Effector CD8-positive, alpha-beta T cell (primary cell): ENCODE data around the gene TSPAN18.
"Not testable (repeated sequence)": the region's sequence is repeated elsewhere in the genome, so short reads cannot be mapped to it uniquely, and the experiment has no call there.

Experiments used
- DNase-seq: peaks from one replicate; lab custom pipeline; 2025; lab: John Stamatoyannopoulos, UW

Gene TSPAN18

DNA sequence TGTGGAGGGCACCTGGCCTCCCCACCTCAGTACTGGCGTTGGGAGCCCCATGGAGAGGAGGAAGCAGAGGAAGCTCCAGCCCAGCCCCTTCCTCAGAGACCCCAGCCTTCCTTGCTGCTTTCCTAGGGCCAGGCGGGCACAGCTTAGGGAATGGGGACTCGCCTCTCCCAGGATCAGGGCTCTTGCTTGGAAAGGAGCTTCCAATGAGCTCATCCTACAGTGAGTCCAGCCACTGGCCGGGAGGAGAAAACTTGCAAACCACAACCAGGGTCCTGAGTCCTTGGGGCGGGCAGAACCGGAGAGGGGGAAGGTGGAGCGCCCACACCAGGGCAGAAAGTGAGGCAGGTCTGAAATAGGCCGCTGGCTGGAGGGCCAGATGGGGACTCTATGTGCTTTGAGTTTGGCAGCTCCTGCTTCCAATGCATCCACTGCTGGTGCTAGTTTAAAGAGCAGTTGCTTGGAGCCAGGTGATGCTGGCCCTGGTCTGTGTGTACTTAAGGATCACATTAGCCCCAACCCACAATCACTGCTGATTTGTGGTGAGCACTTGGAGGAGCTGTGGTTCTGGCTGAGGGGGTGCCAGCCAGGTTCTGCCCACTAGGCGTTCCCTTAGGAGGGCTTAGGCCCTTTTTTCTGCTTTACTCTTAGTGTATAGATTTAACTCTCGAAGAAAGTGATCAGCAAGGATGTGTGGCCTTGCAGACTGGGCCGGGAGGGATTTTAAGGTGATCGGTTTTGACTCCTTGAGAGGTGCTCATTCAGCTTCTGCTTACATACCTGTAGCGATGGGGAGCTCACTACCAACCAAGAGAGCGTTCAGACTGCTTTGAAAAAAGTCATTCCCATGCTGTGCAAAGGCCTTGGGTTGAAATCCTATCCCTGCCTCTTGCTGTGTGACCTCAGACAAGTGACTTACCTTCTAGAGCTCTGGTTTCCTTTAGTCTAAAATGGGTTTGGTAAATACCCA, 142.0 kb downstream of the TSPAN18 start:
- DNase-seq = no peak

GRCh38 chr11:44870181-44870580, 143.4 kb downstream of the TSPAN18 start:
- DNase-seq = no peak

DNA sequence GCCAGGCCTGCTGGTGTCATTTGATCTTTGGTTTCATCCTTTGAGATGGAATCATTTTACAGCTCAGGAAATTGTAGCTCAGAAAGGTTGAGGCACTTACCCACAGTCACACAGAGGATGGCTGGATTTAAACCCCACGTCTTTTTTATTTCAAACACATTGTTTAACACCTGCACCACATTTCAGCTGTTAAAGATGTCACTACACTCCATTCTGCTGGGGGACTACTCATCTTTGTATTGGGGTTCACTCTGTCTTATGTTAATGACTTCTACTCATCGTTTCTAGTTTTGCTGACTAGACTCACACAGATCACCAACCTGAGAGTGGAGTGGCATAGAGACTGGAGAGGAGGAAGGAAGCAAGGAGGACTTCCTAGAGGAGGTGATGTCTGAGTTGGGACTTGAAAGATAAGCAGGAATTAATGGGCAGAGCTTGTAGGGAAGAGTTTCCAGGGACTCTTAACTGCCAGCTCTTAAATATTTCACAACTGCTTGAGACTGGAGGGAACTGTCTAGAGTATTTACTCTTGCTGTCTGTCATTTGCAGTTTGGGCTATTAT, 143.9 kb downstream of the TSPAN18 start:
- no peak for DNase-seq

- not testable (repeated sequence) for DNase-seq
Measured at GRCh38 chr11:44871682-44872081, 144.9 kb downstream of the TSPAN18 start.

DNA sequence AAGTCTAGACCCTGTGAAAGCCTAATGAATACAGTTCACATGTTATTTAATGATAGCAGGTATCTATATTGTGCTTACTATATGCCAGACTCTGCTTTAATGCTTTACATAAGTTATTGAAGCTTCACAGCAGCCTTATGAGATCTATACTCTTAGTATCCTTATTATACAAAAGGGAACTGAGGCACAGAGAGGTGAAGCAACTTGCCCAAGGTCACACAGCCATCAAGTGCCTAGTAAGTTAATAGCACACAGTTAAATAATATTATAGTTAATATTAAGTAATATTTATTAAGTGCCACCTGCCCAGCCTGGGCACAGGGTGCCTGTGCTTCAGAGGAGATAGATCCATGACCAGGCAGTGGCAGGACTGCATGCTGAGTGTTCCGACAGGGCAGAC, 145.8 kb downstream of the TSPAN18 start:
- DNase-seq = no peak

- no peak for DNase-seq
Measured at GRCh38 chr11:44873537-44873936, 146.8 kb downstream of the TSPAN18 start.

- DNase-seq = no peak
Measured at GRCh38 chr11:44874284-44874683, 147.5 kb downstream of the TSPAN18 start.

GRCh38 chr11:44875037-44875436, 148.3 kb downstream of the TSPAN18 start:
- DNase-seq = no peak

GRCh38 chr11:44876194-44876723, 149.5 kb downstream of the TSPAN18 start:
- DNase-seq = no peak

DNA sequence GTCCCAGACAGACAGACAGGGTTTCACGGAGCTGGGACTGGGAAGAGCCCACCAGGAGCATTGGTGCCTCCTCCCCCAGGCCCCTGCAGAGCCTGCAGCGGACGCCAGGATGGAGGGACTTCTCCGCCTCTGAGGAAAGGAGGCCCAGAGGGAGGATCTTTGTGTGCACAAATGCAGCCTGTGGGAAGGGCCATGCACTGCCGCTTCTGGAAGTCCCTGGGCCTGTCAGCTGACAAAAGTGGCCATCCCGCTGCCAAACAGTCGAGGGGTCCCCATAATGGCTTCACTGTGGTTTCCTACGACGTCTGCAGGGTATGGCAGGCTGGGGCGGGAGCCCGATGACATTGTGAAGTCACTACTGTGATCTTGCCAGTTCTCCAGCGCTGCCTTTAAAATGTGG, 150.1 kb downstream of the TSPAN18 start:
- no peak for DNase-seq

DNA sequence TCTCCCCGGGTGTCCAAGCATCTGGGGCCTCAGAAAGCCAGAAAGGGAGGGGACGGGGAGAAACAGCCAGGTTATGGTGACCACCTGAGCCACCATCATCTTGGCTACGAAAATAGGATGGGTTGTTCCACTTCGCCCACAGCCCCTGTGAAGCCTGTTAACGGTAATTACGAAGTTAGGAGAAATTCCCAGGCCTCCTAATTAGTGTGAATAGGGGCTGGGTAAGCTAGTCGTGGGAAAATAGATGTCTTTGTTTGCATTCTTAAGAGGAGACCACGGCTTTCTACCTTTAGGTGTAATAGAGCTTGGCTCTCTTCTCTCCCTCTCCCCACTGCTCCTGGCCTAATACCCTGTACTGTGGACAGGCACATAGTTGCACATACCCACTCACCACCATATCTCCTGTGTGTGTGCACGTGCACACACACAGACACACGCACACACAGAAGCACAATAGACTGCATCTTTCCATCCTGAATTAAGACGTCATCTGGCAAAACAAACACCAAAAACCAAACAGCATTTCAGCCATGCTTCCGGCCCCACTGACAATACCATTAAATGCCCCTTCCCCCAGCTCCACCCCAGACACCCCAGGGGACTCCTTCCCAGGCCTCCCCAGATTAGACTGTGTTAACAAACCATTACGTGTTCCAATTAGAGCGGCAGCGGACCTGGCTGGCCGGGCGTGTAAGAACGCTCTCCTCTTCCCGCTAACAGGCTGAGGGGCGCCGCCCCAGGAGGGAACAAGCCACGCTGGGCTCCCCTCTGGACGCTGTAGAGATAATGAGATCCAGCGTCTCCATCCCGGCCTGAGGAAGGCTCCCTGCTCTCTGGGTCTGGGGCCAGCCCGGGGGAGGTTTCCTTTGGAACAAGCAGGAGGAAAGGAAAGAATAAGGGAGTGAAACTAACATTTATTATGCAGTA, 151.1 kb downstream of the TSPAN18 start:
- no peak for DNase-seq

DNA sequence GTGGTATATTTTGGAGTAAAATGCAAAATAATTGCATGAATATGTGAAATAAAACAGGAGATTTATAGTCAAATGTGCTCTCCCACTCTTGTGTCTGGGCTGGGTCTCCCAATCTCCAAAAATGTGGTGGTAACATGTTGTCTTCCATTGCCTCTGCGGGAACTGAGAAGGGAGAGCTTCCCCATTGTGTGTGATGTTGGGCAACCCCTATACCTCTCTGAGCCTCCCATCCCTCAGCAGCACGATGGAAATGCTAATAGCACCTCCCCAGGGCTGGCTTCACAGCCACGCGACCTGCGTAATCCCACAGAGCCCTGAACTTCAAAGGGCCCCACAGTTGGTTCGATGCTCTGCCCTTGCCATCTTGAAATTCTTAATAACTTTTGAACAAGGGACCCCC, 151.9 kb downstream of the TSPAN18 start:
- DNase-seq = no peak

- DNase-seq = no peak
Measured at GRCh38 chr11:44879432-44879831, 152.7 kb downstream of the TSPAN18 start.

GRCh38 chr11:44880511-44880910, 153.7 kb downstream of the TSPAN18 start:
- no peak for DNase-seq

- DNase-seq = no peak
Measured at GRCh38 chr11:44880953-44881352, 154.2 kb downstream of the TSPAN18 start.

DNA sequence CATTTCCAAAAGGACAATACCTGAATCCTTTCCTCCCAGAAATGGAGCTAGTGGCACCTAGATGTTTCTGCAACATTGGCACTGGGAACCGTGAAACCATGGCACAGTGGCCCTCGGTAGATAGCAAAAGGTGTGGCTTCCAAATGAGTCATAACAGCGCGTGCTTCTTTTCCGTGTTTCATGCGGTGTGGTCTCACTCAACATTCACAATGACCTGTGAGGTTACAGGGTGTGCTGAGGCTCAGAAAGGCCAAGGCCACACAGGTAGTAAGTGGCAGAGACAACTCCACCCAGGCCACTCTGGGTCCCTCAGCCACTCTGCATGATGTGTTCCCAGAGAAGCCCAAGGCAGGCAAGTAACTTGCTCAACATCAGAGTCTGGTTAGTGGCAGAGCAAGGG, 156.5 kb downstream of the TSPAN18 start:
- no peak for DNase-seq

DNA sequence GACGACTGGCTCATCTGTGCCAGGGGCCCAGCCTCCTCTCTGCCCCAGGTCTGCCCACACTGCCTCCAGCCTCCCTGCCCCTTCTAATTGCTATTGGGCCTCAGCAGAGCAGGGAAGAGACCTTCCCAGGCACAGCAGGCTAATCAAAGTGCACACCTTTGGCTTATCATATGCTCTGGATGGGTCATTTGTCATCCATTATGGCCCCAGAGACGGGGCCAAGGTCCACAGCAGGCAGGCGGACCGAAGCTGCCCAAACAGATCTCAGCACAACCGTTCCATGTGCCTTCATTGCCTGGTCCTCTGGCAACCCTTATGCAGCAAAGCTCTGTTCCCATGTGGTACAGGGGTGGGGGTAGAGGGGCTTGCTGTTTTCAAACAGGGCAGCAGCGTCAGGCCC, 157.3 kb downstream of the TSPAN18 start:
- no peak for DNase-seq

DNA sequence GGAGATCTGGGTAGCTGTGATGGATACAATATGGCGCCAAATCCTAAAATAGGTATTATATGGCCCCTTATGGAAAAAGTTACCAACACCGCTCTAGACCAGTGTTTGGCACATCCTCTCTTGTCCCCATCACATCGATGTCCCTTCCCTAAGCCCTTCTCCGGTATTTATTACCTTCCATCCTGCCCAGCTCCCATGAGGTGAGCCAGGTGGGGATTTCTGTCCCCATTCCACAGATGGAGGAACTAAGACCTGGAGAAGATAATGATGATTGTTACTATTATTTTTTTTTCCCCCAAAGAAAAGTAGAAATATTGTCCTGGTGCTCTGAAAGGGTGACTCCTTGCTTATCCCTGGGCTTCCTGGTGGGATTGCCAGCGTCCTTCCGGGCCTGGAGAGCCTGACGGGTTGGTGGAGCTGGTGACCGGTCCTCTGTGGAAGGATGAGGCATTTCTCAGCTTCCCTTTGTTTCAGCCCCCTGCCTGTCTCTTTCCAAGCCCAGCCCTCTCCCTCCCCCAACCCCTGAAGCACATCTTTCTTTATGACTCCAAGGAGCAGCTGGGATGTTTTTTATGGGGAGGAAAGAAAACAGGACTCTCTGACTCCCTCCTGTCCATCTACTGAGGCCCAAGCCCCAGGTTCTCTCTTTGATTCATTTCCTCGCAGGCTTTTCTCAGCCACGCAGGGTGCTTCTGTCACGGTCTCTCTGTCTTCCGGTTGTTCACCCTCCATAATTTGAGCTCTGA, 158.5 kb downstream of the TSPAN18 start:
- DNase-seq = no peak

GRCh38 chr11:44885919-44886789, 159.4 kb downstream of the TSPAN18 start:
- no peak for DNase-seq

- no peak for DNase-seq
Measured at GRCh38 chr11:44886790-44887140, 160.0 kb downstream of the TSPAN18 start.
